Thymus (tissue), 11 donors: ENCODE data around the gene SLC5A5. TPM values are rescaled to one million over a fixed set of nuclear protein-coding genes. Genes with fewer than 3 reads are reported as not detected.

Source experiments
- DNase-seq, 9 donors: peaks; one replicate each; pipeline ENCODE4 v3.0.0-alpha.2; 2013; ENCODE audit warnings: low spot score in 9 of 9, low read depth in 6 of 9, missing footprints in 1 of 9
- H3K27ac ChIP-seq, 2 donors: one replicate each; pipeline ENCODE4 v1.5.1; 2013; ENCODE audit warnings: control low read depth in 1 of 2, low read depth in 1 of 2, low read length in 1 of 2, mild to moderate bottlenecking in 1 of 2, moderate library complexity in 1 of 2
- H3K27me3 ChIP-seq, 2 donors: one replicate each; pipeline ENCODE4 v1.5.1; 2013; ENCODE audit warnings: low read length in 1 of 2; ENCODE audit not compliant: control insufficient read depth in 2 of 2, insufficient read depth in 1 of 2
- H3K36me3 ChIP-seq, 2 donors: one replicate each; pipeline ENCODE4 v1.5.1; 2013; ENCODE audit warnings: low read length in 1 of 2, mild to moderate bottlenecking in 1 of 2, moderate library complexity in 1 of 2; ENCODE audit not compliant: control insufficient read depth in 2 of 2, insufficient read depth in 2 of 2
- H3K4me1 ChIP-seq, 2 donors: one replicate each; pipeline ENCODE4 v1.5.1; 2013; ENCODE audit warnings: low read length in 2 of 2; ENCODE audit not compliant: control insufficient read depth in 2 of 2, insufficient read depth in 2 of 2
- H3K4me3 ChIP-seq, 2 donors: one replicate each; pipeline ENCODE4 v1.5.1; 2013; ENCODE audit warnings: low read length in 2 of 2, control low read depth in 1 of 2, mild to moderate bottlenecking in 1 of 2
- H3K9me3 ChIP-seq, 2 donors: one replicate each; pipeline ENCODE4 v1.5.1; 2013; ENCODE audit warnings: low read length in 1 of 2, mild to moderate bottlenecking in 1 of 2; ENCODE audit not compliant: control insufficient read depth in 2 of 2, insufficient read depth in 1 of 2
- WGBS: extraction: QIAGEN DNeasy Blood & Tissue Kit; methylation state at CpG from one replicate; pipeline ENCODE4 v1.1.7; 2013; 5-methylcytosine and 5-hydroxymethylcytosine counted together
- polyA plus RNA-seq: library from polyadenylated mRNA; stranded (reverse); fragments of 200-250 nt; gene quantifications from one replicate; pipeline ENCODE4 v1.2.3, GENCODE V29; 2013
- total RNA-seq: library from RNA; stranded (reverse); fragments of 120-200 nt; gene quantifications from one replicate; pipeline ENCODE4 v1.2.4, GENCODE V29; 2013
- donor health status: healthy.

The SLC5A5 gene
- total and polyA plus RNA-seq, 2 donors, result 0.09 to 0.25 TPM

GRCh38 chr19:17942181-17942580 is 70.4 kb downstream of the SLC5A5 start:
- no peaks in the 10 kb centered on the region for H3K27me3 ChIP-seq
- no peak for DNase-seq
- 98% methylated on average over 17 of the region's 17 CpGs for WGBS
- H3K36me3 ChIP-seq, result peaks cover 20 to 22% of the 10 kb centered on the region in 2 donors
- peaks cover 2 to 5% of the 10 kb centered on the region in 2 donors for H3K4me1 ChIP-seq
- no peak overlapping the region for H3K4me3 ChIP-seq
- peaks cover 0 to 2% of the 10 kb centered on the region in 2 donors for H3K9me3 ChIP-seq
- H3K27ac ChIP-seq, result peak overlapping the region in 1 of 2 donors; percentile 13

DNA sequence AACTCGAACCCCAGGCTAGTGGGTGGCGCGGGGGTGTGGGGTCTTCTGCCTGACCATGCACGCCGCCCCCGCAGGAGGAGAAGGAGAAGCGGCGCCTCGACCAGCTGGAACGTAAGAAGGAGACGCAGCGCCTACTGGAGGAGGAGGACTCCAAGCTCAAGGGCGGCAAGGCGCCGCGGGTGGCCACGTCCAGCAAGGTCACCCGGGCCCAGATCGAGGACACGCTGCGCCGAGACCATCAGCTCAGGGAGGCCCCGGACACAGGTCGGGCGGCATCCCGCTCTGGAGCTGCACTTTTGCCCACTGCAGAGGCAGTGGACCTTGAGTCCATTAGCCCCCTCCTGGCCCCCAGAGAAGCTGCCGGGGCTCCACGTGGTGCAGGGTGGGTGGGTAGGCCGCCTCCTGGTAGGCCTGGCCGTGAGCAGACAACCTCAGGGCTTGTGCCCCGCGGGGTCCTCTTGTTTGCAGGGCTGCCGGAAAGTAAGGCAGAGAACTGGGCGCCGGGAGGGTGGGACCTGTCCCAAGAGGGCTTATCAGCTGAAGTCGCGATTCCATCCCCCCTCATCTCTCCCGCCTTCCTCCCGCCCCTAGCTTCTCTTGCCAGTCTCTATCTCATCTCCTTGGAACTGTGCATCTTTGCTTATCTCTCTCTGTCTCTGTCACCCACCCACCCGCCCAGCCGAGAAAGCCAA is 71.0 kb downstream of the SLC5A5 start:
- WGBS, result 96% methylated on average over 41 of the region's 41 CpGs
- peak overlapping the region in 1 of 2 donors; percentile 13 for H3K27ac ChIP-seq
- peaks cover 0 to 3% of the 10 kb centered on the region in 2 donors for H3K9me3 ChIP-seq
- peaks cover 20 to 22% of the 10 kb centered on the region in 2 donors for H3K36me3 ChIP-seq
- DNase-seq, result no peak
- H3K27me3 ChIP-seq, result no peaks in the 10 kb centered on the region
- H3K4me1 ChIP-seq, result peaks cover 5 to 9% of the 10 kb centered on the region in 2 donors
- no peak overlapping the region for H3K4me3 ChIP-seq

DNA sequence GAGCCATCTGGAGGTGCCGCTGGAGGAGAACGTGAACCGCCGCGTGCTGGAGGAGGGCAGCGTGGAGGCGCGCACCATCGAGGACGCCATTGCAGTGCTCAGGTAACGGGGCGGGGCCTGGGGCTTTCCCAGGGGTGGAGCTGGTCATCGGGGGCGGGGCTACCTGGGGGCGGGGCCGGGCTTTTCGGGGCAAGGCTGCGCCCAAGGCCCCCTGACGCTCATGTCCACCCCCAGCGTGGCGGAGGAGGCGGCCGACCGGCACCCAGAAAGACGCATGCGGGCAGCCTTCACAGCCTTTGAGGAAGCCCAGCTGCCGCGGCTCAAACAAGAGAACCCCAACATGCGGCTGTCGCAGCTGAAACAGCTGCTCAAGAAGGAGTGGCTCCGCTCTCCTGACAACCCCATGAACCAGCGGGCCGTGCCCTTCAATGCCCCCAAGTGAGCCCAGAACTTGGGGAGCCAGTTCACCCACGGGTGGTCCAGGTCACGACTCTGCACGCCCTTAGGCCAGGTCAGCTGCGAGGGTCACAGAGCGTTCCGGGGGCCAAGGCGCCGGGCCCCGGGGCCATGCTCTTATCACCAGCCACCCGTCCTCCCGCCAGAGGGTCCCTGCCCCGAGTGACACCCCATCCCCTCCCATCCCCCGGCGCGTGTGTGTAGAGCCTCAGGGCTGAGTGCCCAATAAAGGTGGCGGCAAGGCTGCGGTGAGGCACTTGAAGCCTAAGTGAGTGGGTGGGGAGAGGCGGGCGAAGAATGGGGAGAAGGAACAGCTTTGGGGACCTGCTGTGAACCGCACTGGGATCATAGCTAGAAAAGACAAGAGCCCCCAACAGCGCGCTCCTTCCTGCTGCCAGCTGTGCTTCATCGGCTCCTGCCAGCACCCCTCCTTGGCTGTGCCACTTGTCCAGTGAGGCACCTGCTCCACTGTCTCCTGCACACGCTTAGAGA is 71.8 kb downstream of the SLC5A5 start:
- peaks cover 0 to 3% of the 10 kb centered on the region in 2 donors for H3K9me3 ChIP-seq
- H3K36me3 ChIP-seq, result peaks cover 20 to 22% of the 10 kb centered on the region in 2 donors
- H3K27me3 ChIP-seq, result peaks cover 0 to 1% of the 10 kb centered on the region in 2 donors
- no peak overlapping the region for H3K4me3 ChIP-seq
- DNase-seq, result no peak
- peaks cover 5 to 10% of the 10 kb centered on the region in 2 donors for H3K4me1 ChIP-seq
- no peak overlapping the region for H3K27ac ChIP-seq
- WGBS, result 92% methylated on average over 57 of the region's 57 CpGs

- H3K27ac ChIP-seq, result no peak overlapping the region
- peaks cover 3 to 9% of the 10 kb centered on the region in 2 donors for H3K27me3 ChIP-seq
- H3K36me3 ChIP-seq, result peaks cover 18 to 22% of the 10 kb centered on the region in 2 donors
- 97% methylated on average over 4 of the region's 4 CpGs for WGBS
- H3K9me3 ChIP-seq, result peaks cover 0 to 3% of the 10 kb centered on the region in 2 donors
- DNase-seq, result no peak
- H3K4me3 ChIP-seq, result no peak overlapping the region
- H3K4me1 ChIP-seq, result peaks cover 5 to 18% of the 10 kb centered on the region in 2 donors
Measured at GRCh38 chr19:17944301-17944700, 72.6 kb downstream of the SLC5A5 start.

Other genes starting within 250 kb of the SLC5A5 start
- gene UNC13A, start 183.6 kb upstream of the SLC5A5 start, total RNA-seq, result 0.19 TPM
- 0.32 TPM for gene UNC13A, start 183.6 kb upstream of the SLC5A5 start, polyA plus RNA-seq
- gene MAP1S, start 152.5 kb upstream of the SLC5A5 start, total RNA-seq, result 8.5 TPM
- gene MAP1S, start 152.5 kb upstream of the SLC5A5 start, polyA plus RNA-seq, result 17.5 TPM
- 16.4 TPM for gene FCHO1, start 120.5 kb upstream of the SLC5A5 start, total RNA-seq
- 28.2 TPM for gene FCHO1, start 120.5 kb upstream of the SLC5A5 start, polyA plus RNA-seq
- 0.14 TPM for gene B3GNT3, start 76.8 kb upstream of the SLC5A5 start, total RNA-seq
- gene B3GNT3, start 76.8 kb upstream of the SLC5A5 start, polyA plus RNA-seq, result 1.0 TPM
- 0.33 TPM for gene INSL3, start 50.4 kb upstream of the SLC5A5 start, total RNA-seq
- gene INSL3, start 50.4 kb upstream of the SLC5A5 start, polyA plus RNA-seq, result 2.1 TPM
- 16.1 TPM for gene JAK3, start 24.0 kb upstream of the SLC5A5 start, total RNA-seq
- 50.4 TPM for gene JAK3, start 24.0 kb upstream of the SLC5A5 start, polyA plus RNA-seq
- gene RPL18A, start 12.0 kb upstream of the SLC5A5 start, total RNA-seq, result 2,271 TPM
- 2,901 TPM for gene RPL18A, start 12.0 kb upstream of the SLC5A5 start, polyA plus RNA-seq
- gene CCDC124, start 61.1 kb downstream of the SLC5A5 start, total RNA-seq, result 23.8 TPM
- 78.8 TPM for gene CCDC124, start 61.1 kb downstream of the SLC5A5 start, polyA plus RNA-seq
- gene KCNN1, start 95.2 kb downstream of the SLC5A5 start, total RNA-seq, result 1.3 TPM
- 0.27 TPM for gene KCNN1, start 95.2 kb downstream of the SLC5A5 start, polyA plus RNA-seq
- gene ARRDC2, start 136.2 kb downstream of the SLC5A5 start, total RNA-seq, result 17.8 TPM
- gene ARRDC2, start 136.2 kb downstream of the SLC5A5 start, polyA plus RNA-seq, result 172 TPM
- gene IL12RB1, start 215.0 kb downstream of the SLC5A5 start, total RNA-seq, result 7.4 TPM
- gene IL12RB1, start 215.0 kb downstream of the SLC5A5 start, polyA plus RNA-seq, result 3.7 TPM
- 2.0 TPM for gene MAST3, start 225.8 kb downstream of the SLC5A5 start, total RNA-seq
- 8.9 TPM for gene MAST3, start 225.8 kb downstream of the SLC5A5 start, polyA plus RNA-seq